ENCODE results near the gene TMEM266.

GRCh38 chr15:76065793-76066192, 6.0 kb downstream of the TMEM266 start:
- no peak for TF ChIP-seq POLR2A (IDR thresholded peaks at IDR 0.05)
- TF ChIP-seq, protein P1, sequence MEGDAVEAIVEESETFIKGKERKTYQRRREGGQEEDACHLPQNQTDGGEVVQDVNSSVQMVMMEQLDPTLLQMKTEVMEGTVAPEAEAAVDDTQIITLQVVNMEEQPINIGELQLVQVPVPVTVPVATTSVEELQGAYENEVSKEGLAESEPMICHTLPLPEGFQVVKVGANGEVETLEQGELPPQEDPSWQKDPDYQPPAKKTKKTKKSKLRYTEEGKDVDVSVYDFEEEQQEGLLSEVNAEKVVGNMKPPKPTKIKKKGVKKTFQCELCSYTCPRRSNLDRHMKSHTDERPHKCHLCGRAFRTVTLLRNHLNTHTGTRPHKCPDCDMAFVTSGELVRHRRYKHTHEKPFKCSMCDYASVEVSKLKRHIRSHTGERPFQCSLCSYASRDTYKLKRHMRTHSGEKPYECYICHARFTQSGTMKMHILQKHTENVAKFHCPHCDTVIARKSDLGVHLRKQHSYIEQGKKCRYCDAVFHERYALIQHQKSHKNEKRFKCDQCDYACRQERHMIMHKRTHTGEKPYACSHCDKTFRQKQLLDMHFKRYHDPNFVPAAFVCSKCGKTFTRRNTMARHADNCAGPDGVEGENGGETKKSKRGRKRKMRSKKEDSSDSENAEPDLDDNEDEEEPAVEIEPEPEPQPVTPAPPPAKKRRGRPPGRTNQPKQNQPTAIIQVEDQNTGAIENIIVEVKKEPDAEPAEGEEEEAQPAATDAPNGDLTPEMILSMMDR (IDR thresholded peaks at IDR 0.05), result no peak

All from testis (tissue), 2 donors.